ENCODE measurements around the gene SMIM10L2A. TPM values are rescaled to one million over a fixed set of nuclear protein-coding genes. Genes with fewer than 3 reads are reported as not detected.

SMIM10L2A gene
- total RNA-seq, 6 donors from 2014 or later, result 0.98 to 4.3 (median 2.0) TPM

DNA sequence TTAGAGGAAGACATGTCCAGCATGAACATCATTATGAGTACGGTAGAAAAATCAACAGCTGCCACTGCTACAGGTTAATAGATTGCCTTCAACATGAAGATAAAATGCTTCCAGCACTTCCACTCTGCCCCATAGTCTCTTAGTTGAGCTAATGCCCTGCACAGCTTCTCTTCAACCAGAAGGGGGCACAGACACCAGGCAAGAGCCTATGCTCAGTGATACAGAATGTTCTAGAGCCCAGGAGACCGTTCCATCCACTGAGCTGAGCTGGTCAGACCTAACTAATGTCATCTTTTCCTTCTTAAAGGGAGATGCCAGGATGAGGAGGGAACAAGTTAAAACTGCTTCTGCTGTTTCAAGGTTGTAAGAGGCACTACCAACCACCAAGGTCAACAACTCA, 42.2 kb downstream of the SMIM10L2A start:
- Histone ChIP-seq H3K4me3 (no peak overlapping the region), H3K27me3 (no peaks in the 10 kb centered on the region), H3K4me1 (no peaks in the 10 kb centered on the region), H3K9me3 (no peaks in the 10 kb centered on the region), H3K36me3 (no peaks in the 10 kb centered on the region), H3K27ac (no peak overlapping the region)
- TF ChIP-seq, protein P1, sequence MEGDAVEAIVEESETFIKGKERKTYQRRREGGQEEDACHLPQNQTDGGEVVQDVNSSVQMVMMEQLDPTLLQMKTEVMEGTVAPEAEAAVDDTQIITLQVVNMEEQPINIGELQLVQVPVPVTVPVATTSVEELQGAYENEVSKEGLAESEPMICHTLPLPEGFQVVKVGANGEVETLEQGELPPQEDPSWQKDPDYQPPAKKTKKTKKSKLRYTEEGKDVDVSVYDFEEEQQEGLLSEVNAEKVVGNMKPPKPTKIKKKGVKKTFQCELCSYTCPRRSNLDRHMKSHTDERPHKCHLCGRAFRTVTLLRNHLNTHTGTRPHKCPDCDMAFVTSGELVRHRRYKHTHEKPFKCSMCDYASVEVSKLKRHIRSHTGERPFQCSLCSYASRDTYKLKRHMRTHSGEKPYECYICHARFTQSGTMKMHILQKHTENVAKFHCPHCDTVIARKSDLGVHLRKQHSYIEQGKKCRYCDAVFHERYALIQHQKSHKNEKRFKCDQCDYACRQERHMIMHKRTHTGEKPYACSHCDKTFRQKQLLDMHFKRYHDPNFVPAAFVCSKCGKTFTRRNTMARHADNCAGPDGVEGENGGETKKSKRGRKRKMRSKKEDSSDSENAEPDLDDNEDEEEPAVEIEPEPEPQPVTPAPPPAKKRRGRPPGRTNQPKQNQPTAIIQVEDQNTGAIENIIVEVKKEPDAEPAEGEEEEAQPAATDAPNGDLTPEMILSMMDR (IDR thresholded peaks at IDR 0.05), result peak in 2 of 6 experiments; percentile 23 to 28
- TF ChIP-seq POLR2A (IDR thresholded peaks at IDR 0.05), result no peak
- DNase-seq, result no peak
- whole genome bisulfite sequencing, 2 donors, result 75 to 76% methylated on average over 1 to 2 of the region's 2 CpGs
- no peak for ATAC-seq (ENCODE audit: low FRiP score in 2 of 2)

DNA sequence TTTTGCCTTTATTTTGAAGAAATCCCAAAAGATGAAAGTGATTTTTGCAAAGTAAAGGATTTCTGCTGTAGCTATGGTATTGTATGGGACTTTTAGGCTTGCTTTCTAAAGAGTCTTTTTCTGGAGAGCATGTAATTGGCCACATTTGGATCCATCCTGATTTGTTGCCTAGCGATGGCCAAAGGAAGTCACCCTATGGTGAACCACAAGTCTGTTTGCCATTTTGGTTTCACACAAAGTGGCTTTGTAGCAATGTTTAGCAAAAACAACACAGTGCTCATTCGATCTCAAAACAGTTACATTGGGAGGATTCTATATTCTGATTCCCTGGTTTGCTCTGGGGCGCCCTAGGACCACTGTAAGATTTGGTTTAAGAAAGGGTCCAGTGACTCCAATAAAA, 54.6 kb downstream of the SMIM10L2A start:
- DNase-seq (no peak), ATAC-seq (ENCODE audit: low FRiP score in 2 of 2) (no peak)
- H3K27me3 ChIP-seq, result no peaks in the 10 kb centered on the region
- no peak overlapping the region for H3K27ac ChIP-seq
- no peak overlapping the region for H3K4me3 ChIP-seq
- no peaks in the 10 kb centered on the region for H3K4me1 ChIP-seq
- 83 to 85% methylated on average over 1 to 3 of the region's 3 CpGs for WGBS, 2 donors
- H3K9me3 ChIP-seq, result no peaks in the 10 kb centered on the region
- no peaks in the 10 kb centered on the region for H3K36me3 ChIP-seq
- TF ChIP-seq POLR2A (IDR thresholded peaks at IDR 0.05) (no peak), EP300 (IDR thresholded peaks at IDR 0.05) (no peak), POLR2AphosphoS5 (IDR thresholded peaks at IDR 0.05) (no peak)
- TF ChIP-seq, protein P1 (IDR thresholded peaks at IDR 0.05), result no peak

DNA sequence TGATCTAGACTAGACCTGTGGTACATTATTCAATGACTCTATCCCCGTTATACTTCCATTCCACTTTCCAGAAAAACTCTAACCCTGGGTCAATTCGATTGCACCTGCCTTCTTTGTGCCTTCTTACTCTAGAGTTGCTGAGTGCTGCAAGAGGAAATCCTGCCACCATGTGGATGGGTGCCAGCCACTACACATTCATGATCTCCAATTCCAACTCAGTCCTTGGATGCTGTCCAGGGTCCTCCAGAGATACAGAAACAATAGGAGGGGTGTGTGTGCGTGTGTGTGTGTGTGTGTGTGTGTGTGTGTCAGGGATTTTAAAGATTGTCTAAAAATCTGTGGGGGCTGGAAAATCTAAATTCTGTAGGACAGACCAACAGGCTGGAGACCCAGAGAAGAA, 55.8 kb downstream of the SMIM10L2A start:
- no peaks in the 10 kb centered on the region for H3K9me3 ChIP-seq
- H3K36me3 ChIP-seq, result no peaks in the 10 kb centered on the region
- TF ChIP-seq, protein P1 (IDR thresholded peaks at IDR 0.05), result peak in 4 of 6 experiments; percentile 16 to 39 (median 32)
- no peak for TF ChIP-seq POLR2A (IDR thresholded peaks at IDR 0.05)
- H3K27ac ChIP-seq, result no peak overlapping the region
- no peaks in the 10 kb centered on the region for H3K27me3 ChIP-seq
- WGBS, 2 donors, result 0 to 12% methylated on average over 3 of the region's 3 CpGs
- H3K4me3 ChIP-seq, result no peak overlapping the region
- H3K4me1 ChIP-seq, result no peaks in the 10 kb centered on the region
- peak in 1 of 2 donors; percentile 68 for ATAC-seq (ENCODE audit: low FRiP score in 2 of 2)
- DNase-seq, result peak in 1 of 2 donors; percentile 79

Small RNAs within 50 kb of the gene (small RNA-seq; reads per million reads assigned to genes)
- gene RNA5SP515, result 0 reads per million in 4 donors

Other genes with a start within 250 kb of the SMIM10L2A start
- not detected for gene ETDA, start 169.9 kb upstream of the SMIM10L2A start, total RNA-seq
- gene ETDC, start 112.5 kb upstream of the SMIM10L2A start, total RNA-seq, result not detected
- 10 to 100 TPM in 3 of 6 donors, 1 to 10 TPM in 3; 7.5 to 22.0 (median 11.9) TPM for gene ZNF75D, start 77.8 kb upstream of the SMIM10L2A start, total RNA-seq
- 10 to 100 TPM in 1 of 6 donors, 1 to 10 TPM in 5; 5.1 to 12.6 (median 5.3) TPM for gene ZNF449, start 77.1 kb upstream of the SMIM10L2A start, total RNA-seq
- gene INTS6L, start 98.7 kb downstream of the SMIM10L2A start, total RNA-seq, result 10 to 100 TPM in 2 of 6 donors, 1 to 10 TPM in 4; 3.6 to 21.0 (median 5.7) TPM